H1 (cell line): ENCODE data around the gene NCKIPSD. TPM values are rescaled to one million over a fixed set of nuclear protein-coding genes. Genes with fewer than 3 reads are reported as not detected.

Source experiments
- CBX5 ChIP-seq: fragments of 300-800, 300-1000 bp; sonication (generic); IDR thresholded peaks from 2 replicates; pipeline ENCODE4 v1.7.1; 2016; ENCODE audit warnings: antibody characterized with exemption, low read length, low read depth
- CEBPB ChIP-seq: IDR thresholded peaks from 2 replicates; pipeline ENCODE4 v1.6.1; 2012; ENCODE audit warnings: low read depth, low read length
- CHD2 ChIP-seq: IDR thresholded peaks from 2 replicates; pipeline ENCODE4 v1.6.1; 2012; ENCODE audit warnings: low read length, improper control_type of control experiment
- JUND ChIP-seq: IDR thresholded peaks from 2 replicates; pipeline ENCODE4 v1.6.1; 2011; ENCODE audit warnings: mild to moderate bottlenecking, improper control_type of control experiment, low read length
- SIRT6 ChIP-seq: IDR thresholded peaks from one replicate; pipeline ENCODE4 v1.7.1; 2012; ENCODE audit warnings: low read length, inconsistent platforms
- SUZ12 ChIP-seq: fragments of 200-600 bp; sonication (generic); IDR thresholded peaks from 2 replicates; pipeline ENCODE4 v1.6.1; 2012; ENCODE audit warnings: mild to moderate bottlenecking, inconsistent platforms, low read length, moderate library complexity, mixed read lengths
- polyA plus RNA-seq, 7 experiments: library from polyadenylated mRNA; depleted of rRNA in 3 of 7; stranded (reverse) in 5 of 7; unstranded in 2 of 7; fragments of >200 nt in 5 of 7; fragments of 200-250 nt in 2 of 7; gene quantifications; 1 replicate in 5 of 7; 2 replicates in 1 of 7; 4 replicates in 1 of 7; pipeline versions ENCODE4 v1.2.1 to v1.2.3, GENCODE V29; 2011 to 2013; ENCODE audit warnings: missing spikeins in 2 of 7, mixed read lengths in 2 of 7
- total RNA-seq: library from RNA; stranded (reverse); fragmentation: NEBNext Ultra II Directional; extraction: Animal tissue kit (Norgen Biotek cat#: 25700); gene quantifications from 2 replicates; pipeline ENCODE4 v1.2.1, GENCODE V29; 2021
- TF ChIP-seq, protein P1 (sequence below): fragments of 300-600 bp; sonication (generic); IDR thresholded peaks from 2 replicates; pipeline ENCODE4 v1.7.1; 2012; ENCODE audit warnings: low read length, moderate library complexity, mild to moderate bottlenecking, inconsistent platforms; ENCODE audit not compliant: insufficient replicate concordance

The NCKIPSD gene
- total and polyA plus RNA-seq, 2 of the 8 experiments (the other 6 are each of a cell fraction or from before 2014, with no cell fraction given), result 34.7 to 91.8 TPM

DNA sequence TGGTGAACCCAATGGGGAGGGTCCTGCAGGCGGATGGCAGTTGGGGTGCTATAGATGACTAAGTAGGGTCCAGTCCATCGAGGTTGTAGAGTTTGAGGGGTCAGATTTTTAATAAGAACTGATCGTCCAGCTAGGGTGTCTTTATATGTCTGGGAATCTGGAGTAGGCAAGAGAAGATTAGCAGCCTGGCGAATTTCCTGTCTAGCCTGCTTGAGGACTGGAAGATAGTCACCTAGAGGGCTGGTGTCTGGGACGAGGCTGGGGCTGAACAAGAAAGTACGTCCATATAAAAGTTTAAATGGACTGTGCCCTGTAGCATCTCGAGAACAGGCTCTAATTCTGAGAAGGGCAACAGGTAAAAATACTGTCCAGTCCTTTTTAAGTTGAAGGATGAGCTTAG is 38.0 kb upstream of the NCKIPSD start (continued):
- TF ChIP-seq, protein P1, sequence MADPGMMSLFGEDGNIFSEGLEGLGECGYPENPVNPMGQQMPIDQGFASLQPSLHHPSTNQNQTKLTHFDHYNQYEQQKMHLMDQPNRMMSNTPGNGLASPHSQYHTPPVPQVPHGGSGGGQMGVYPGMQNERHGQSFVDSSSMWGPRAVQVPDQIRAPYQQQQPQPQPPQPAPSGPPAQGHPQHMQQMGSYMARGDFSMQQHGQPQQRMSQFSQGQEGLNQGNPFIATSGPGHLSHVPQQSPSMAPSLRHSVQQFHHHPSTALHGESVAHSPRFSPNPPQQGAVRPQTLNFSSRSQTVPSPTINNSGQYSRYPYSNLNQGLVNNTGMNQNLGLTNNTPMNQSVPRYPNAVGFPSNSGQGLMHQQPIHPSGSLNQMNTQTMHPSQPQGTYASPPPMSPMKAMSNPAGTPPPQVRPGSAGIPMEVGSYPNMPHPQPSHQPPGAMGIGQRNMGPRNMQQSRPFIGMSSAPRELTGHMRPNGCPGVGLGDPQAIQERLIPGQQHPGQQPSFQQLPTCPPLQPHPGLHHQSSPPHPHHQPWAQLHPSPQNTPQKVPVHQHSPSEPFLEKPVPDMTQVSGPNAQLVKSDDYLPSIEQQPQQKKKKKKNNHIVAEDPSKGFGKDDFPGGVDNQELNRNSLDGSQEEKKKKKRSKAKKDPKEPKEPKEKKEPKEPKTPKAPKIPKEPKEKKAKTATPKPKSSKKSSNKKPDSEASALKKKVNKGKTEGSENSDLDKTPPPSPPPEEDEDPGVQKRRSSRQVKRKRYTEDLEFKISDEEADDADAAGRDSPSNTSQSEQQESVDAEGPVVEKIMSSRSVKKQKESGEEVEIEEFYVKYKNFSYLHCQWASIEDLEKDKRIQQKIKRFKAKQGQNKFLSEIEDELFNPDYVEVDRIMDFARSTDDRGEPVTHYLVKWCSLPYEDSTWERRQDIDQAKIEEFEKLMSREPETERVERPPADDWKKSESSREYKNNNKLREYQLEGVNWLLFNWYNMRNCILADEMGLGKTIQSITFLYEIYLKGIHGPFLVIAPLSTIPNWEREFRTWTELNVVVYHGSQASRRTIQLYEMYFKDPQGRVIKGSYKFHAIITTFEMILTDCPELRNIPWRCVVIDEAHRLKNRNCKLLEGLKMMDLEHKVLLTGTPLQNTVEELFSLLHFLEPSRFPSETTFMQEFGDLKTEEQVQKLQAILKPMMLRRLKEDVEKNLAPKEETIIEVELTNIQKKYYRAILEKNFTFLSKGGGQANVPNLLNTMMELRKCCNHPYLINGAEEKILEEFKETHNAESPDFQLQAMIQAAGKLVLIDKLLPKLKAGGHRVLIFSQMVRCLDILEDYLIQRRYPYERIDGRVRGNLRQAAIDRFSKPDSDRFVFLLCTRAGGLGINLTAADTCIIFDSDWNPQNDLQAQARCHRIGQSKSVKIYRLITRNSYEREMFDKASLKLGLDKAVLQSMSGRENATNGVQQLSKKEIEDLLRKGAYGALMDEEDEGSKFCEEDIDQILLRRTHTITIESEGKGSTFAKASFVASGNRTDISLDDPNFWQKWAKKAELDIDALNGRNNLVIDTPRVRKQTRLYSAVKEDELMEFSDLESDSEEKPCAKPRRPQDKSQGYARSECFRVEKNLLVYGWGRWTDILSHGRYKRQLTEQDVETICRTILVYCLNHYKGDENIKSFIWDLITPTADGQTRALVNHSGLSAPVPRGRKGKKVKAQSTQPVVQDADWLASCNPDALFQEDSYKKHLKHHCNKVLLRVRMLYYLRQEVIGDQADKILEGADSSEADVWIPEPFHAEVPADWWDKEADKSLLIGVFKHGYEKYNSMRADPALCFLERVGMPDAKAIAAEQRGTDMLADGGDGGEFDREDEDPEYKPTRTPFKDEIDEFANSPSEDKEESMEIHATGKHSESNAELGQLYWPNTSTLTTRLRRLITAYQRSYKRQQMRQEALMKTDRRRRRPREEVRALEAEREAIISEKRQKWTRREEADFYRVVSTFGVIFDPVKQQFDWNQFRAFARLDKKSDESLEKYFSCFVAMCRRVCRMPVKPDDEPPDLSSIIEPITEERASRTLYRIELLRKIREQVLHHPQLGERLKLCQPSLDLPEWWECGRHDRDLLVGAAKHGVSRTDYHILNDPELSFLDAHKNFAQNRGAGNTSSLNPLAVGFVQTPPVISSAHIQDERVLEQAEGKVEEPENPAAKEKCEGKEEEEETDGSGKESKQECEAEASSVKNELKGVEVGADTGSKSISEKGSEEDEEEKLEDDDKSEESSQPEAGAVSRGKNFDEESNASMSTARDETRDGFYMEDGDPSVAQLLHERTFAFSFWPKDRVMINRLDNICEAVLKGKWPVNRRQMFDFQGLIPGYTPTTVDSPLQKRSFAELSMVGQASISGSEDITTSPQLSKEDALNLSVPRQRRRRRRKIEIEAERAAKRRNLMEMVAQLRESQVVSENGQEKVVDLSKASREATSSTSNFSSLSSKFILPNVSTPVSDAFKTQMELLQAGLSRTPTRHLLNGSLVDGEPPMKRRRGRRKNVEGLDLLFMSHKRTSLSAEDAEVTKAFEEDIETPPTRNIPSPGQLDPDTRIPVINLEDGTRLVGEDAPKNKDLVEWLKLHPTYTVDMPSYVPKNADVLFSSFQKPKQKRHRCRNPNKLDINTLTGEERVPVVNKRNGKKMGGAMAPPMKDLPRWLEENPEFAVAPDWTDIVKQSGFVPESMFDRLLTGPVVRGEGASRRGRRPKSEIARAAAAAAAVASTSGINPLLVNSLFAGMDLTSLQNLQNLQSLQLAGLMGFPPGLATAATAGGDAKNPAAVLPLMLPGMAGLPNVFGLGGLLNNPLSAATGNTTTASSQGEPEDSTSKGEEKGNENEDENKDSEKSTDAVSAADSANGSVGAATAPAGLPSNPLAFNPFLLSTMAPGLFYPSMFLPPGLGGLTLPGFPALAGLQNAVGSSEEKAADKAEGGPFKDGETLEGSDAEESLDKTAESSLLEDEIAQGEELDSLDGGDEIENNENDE, result no peak
- no peak for TF ChIP-seq CEBPB
- TF ChIP-seq CBX5, result no peak
- no peak for TF ChIP-seq SIRT6
- no peak for TF ChIP-seq CHD2
- TF ChIP-seq JUND, result no peak
- TF ChIP-seq SUZ12, result no peak
